LNCAP (cell line): ENCODE results near the gene ZBTB20.

Experiments used
- CTCF ChIP-seq: fragments of 450-650 bp; IDR thresholded peaks from 2 replicates; pipeline ENCODE4 v1.5.1; 2017; ENCODE audit warnings: mild to moderate bottlenecking

ZBTB20 gene

DNA sequence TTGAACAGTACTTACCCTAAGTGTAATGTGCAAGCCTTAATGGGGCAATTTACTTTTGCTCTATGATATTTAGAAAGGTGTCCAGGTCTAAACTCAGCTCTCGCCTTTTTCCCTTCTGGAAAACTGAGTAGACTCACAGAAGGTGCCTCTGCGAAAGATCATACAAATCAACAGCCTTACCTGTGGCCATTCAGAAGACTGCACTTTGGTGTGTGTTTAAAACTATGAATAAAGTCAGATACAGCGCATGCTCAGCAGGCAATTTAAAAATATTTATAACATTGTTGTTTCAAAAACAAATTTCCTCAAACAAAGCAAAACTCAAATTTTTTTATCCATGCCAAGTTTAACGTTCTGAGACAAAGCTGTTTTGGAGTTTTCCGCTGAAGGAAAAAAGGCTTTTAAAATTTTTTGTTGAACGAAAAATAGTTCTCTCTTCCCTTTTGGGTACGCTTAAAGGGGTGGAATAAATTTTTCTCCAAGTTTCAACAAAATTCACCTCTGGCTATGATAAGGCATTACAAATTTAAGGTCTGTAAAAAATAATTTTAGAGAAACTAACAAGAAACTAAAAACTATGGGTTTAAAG, 697.0 kb downstream of the ZBTB20 start:
- TF ChIP-seq CTCF = no peak

DNA sequence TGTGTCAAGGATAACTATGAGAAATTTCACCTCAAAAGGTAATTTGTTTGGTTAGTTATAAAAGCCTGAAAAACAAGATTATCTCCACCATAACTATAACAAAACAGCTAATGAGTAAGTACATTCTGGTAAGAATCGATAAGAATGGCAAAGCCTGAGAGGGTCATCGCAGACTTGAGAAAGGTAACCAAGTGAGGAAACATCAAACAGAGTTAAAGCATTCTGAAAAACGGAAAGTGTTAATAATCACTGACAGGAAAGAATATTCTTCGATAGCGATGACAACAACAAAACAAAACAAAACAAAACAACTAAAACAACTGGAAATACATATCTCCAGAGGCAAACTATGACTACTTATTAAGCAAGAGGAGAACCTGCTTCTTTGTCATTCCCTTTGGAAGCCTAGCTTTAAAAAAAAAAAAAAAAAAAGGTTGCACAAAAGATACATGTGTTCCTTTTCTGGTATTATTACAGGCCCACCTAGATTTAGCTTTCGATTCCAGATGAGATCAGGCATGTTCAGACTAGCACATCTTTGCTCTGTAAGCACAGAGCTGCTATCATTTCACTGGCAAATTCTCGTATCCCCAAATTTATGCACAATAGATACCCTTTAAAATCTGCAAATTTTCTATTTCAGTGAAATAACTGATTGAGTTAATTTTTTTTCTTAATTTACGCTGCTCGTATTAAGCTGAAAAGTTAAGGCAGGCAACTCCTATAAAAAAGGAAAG, 697.6 kb downstream of the ZBTB20 start:
- TF ChIP-seq CTCF = no peak

- no peak for TF ChIP-seq CTCF
Measured at GRCh38 chr3:114447950-114448479, 699.1 kb downstream of the ZBTB20 start.

DNA sequence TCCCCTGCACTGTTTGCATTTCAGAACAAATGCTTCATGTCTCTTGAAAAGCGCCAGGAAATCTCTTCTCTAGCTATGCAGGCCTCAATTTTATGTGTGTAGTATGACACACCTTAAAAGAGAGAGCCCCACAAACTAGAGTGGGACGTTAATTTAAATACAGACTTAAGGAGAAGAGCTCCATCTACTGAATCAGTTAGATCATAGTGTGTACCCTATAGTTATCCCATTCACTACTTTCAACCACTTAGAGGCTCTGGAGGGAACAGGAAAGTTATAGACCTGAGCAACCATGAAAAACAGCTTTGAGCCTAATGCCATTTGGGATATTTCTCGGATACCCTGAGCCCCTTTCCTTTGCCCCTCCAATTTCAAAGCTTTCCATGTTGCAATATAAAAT, 699.5 kb downstream of the ZBTB20 start:
- TF ChIP-seq CTCF = no peak

- TF ChIP-seq CTCF = no peak
Measured at GRCh38 chr3:114446600-114446999, 700.5 kb downstream of the ZBTB20 start.

DNA sequence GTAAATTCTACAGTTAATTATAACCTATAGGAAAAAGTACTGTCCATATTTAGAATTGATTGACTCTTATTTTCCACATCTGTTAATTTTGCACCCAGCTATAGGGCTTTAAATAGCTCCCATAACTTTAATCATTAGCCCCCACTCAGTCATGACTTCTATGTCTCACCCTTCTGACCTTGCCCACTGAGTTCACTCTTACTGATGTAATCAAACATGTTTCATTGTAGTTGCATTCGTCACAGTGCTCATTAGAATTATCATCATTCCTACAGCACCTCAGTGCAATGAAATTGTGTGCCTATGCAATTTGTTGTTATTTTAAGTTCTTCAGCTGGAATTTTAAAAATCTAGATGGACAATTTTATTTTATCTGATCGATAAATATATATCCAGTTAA, 701.9 kb downstream of the ZBTB20 start:
- TF ChIP-seq CTCF = no peak

DNA sequence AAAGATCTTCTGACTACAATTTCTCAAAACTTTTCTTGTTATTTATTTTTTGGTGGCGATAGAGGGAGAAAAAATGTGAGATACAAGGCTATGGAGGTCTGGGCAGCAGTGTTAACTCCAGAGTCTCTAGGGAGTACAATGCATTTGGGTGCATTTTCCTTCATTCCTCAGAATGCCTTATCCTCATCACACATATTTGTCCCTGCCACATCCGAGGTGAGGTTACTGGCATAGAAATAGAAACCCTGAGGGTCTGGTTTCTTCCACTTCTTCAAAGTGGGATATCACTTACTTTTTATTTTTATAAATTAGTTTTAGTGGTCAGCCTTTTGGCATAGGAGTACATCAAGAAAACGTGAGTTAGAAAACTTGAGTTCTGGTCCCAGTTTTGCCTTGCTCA, 702.9 kb downstream of the ZBTB20 start:
- TF ChIP-seq CTCF = no peak
